ENCODE data around the gene IFT80. TPM values are rescaled to one million over a fixed set of nuclear protein-coding genes. Genes with fewer than 3 reads are reported as not detected.

The IFT80 gene
- total and polyA plus RNA-seq, 2 of the 4 experiments (the other 2 are of a cell fraction) = 15.2 to 16.8 TPM

- in situ Hi-C loops (cut with MboI; ENCODE audit: low sequenced_read_pairs) = no loop called here
- Histone ChIP-seq H4K5ac (ENCODE audit: low read depth, low read length) (no peak overlapping the region), H3K36me3 (ENCODE audit: control insufficient read depth, insufficient read depth, low read length) (no peaks in the 10 kb centered on the region), H3K4ac (ENCODE audit: low read depth, low read length) (no peak overlapping the region), H4K8ac (ENCODE audit: low read depth in 2 of 2, low read length in 2 of 2) (no peak overlapping the region), H4K20me1 (ENCODE audit: insufficient read depth, low read length) (no peaks in the 10 kb centered on the region; the same call in 1 of the 2 replicates), H3K9ac (ENCODE audit: low read depth, low read length) (no peak overlapping the region), H3K79me1 (ENCODE audit: low read depth in 1 of 2, low read length in 2 of 2) (peaks cover 25 to 29% of the 10 kb centered on the region in 2 experiments), H2AK5ac (ENCODE audit: low read depth, low read length) (no peak overlapping the region), H3K9me3 (ENCODE audit: control insufficient read depth, insufficient read depth, low read length) (no peaks in the 10 kb centered on the region), H3K9me1 (ENCODE audit: insufficient read depth, low read length) (no peaks in the 10 kb centered on the region; the same call in 1 of the 2 replicates), H2BK5ac (ENCODE audit: low read depth, low read length, poor library complexity, severe bottlenecking) (no peak overlapping the region), H3K4me2 (ENCODE audit: low read depth, low read length) (no peak overlapping the region), H2BK120ac (ENCODE audit: low read depth, low read length) (no peak overlapping the region), H3K56ac (ENCODE audit: extremely low read depth, insufficient read depth, low read length) (no peak overlapping the region), H2AFZ (replicated peaks; ENCODE audit: low read length, poor library complexity) (no peak overlapping the region), H3K23ac (ENCODE audit: low read depth, low read length) (no peak overlapping the region), H3K27me3 (ENCODE audit: control insufficient read depth, insufficient read depth, low read length) (no peaks in the 10 kb centered on the region), H2BK15ac (ENCODE audit: low read depth, low read length) (no peak overlapping the region), H3K27ac (ENCODE audit: insufficient read depth, low read length) (no peak overlapping the region), H4K91ac (ENCODE audit: insufficient read depth, low read depth, low read length) (no peak overlapping the region), H3K4me3 (ENCODE audit: insufficient read depth, low read depth, low read length) (no peak overlapping the region), H3K14ac (replicated peaks; ENCODE audit: low read depth, low read length) (no peak overlapping the region), H3K18ac (ENCODE audit: low read depth, low read length) (no peak overlapping the region), H2BK20ac (ENCODE audit: low read depth, low read length) (no peak overlapping the region), H2AK9ac (replicated peaks; ENCODE audit: low read depth, low read length, poor library complexity) (no peak overlapping the region), H3K4me1 (ENCODE audit: control insufficient read depth, insufficient read depth, low read length) (peaks cover 3% of the 10 kb centered on the region; the same call in 1 of the 2 replicates)
- intact Hi-C loops (cut with micrococcal nuclease) = no loop called here
- ATAC-seq (ENCODE audit: low read depth) = no peak
- ChIA-PET POLR2A (ENCODE audit: unreplicated experiment) (no interaction called here), CTCF (interaction anchor here (0.8 kb wide), 1 partner anchor 9 kb away, joined by 3 read pairs; no protein-coding TSS in a partner anchor)
- DNase-seq = no peak
- dilution Hi-C loops (cut with HindIII; ENCODE audit: low sequenced_read_pairs, unreplicated experiment) = no loop called here
- no TSS peak for BruUV-seq (replicated peaks)
- TF ChIP-seq RFX5 (IDR thresholded peaks at IDR 0.05; ENCODE audit: low read depth, low read length) = no peak
- no peak for TF ChIP-seq CHD1 (IDR thresholded peaks at IDR 0.05; ENCODE audit: low read depth, low read length)
- no peak for TF ChIP-seq RAD21 (IDR thresholded peaks at IDR 0.05; ENCODE audit: low read length)
- no peak for TF ChIP-seq RCOR1 (IDR thresholded peaks at IDR 0.05; ENCODE audit: insufficient replicate concordance, low read length)
- TF ChIP-seq MAZ (IDR thresholded peaks at IDR 0.05; ENCODE audit: borderline replicate concordance, low read depth, low read length) = no peak
- TF ChIP-seq POLR2A (IDR thresholded peaks at IDR 0.05; ENCODE audit: low read depth, low read length) = no peak
- no peak for TF ChIP-seq MXI1 (IDR thresholded peaks at IDR 0.05; ENCODE audit: borderline replicate concordance, low read depth, low read length)
- no peak for TF ChIP-seq NFE2L2 (IDR thresholded peaks at IDR 0.05; ENCODE audit: low read depth, low read length)
- TF ChIP-seq CTCF (conservative IDR thresholded peaks at IDR 0.05; ENCODE audit: low read depth, low read length) = no peak
- no peak for TF ChIP-seq BHLHE40 (IDR thresholded peaks at IDR 0.05; ENCODE audit: low read depth, low read length)
- no peak for TF ChIP-seq SMC3 (IDR thresholded peaks at IDR 0.05; ENCODE audit: low read depth, low read length)
- TF ChIP-seq, protein P1, sequence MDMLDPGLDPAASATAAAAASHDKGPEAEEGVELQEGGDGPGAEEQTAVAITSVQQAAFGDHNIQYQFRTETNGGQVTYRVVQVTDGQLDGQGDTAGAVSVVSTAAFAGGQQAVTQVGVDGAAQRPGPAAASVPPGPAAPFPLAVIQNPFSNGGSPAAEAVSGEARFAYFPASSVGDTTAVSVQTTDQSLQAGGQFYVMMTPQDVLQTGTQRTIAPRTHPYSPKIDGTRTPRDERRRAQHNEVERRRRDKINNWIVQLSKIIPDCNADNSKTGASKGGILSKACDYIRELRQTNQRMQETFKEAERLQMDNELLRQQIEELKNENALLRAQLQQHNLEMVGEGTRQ (IDR thresholded peaks at IDR 0.05; ENCODE audit: low read depth, low read length) = no peak
- no peak for TF ChIP-seq FOS (IDR thresholded peaks at IDR 0.05; ENCODE audit: low read depth, low read length)
- no peak for TF ChIP-seq MAFK (IDR thresholded peaks at IDR 0.05; ENCODE audit: low read depth, low read length)
- no peak for TF ChIP-seq CEBPB (IDR thresholded peaks at IDR 0.05; ENCODE audit: low read depth, low read length)
- TF ChIP-seq ELK1 (IDR thresholded peaks at IDR 0.05; ENCODE audit: borderline replicate concordance, low read depth, low read length) = no peak
- no CpG with 5 or more reads among the region's 3 CpGs for WGBS, 2 experiments (ENCODE audit: extremely low coverage in 2 of 2, insufficient read length in 1 of 2)
Observed at GRCh38 chr3:160390565-160391138, 8.4 kb downstream of the IFT80 start.
